ENCODE results near the gene BBS5.
"Not testable (repeated sequence)": the region's sequence is repeated elsewhere in the genome, so short reads cannot be mapped to it uniquely, and the experiment has no call there.

BBS5 gene

DNA sequence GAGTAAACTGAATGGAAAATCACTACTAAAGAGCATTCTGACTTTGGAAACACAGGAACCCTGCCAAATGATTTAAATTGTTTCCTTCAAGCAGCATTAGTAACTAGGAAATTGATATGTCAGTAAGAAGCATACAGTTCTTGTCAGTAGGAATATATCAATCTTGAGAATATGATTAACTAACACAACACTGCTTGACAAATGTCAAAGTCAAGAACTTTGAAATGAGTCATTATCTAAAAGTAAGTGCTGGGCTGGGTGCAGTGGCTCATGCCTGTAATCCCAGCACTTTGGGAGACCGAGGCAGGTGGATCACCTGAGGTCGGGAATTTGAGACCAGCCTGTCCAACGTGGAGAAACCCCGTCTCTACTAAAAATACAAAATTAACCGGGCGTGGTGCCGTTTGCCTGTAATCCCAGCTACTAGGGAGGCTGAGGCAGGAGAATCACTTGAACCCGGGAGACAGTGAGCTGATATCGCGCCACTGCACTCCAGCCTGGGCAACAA, 37.2 kb downstream of the BBS5 start:
- H3K9me3 ChIP-seq (ENCODE audit: control insufficient read depth, insufficient read depth, low read depth, low read length); H3K4me3 ChIP-seq (ENCODE audit: low read depth, low read length); H3K27ac ChIP-seq (ENCODE audit: extremely low read depth, low read depth, low read length); H3K36me3 ChIP-seq (ENCODE audit: control insufficient read depth in 2 of 2, insufficient read depth in 1 of 2, low read length in 2 of 2); POLR2A ChIA-PET: not testable (repeated sequence)
- peaks cover 11% of the 10 kb centered on the region; the same call in 1 of the 2 replicates for H3K4me1 ChIP-seq (ENCODE audit: control insufficient read depth, insufficient read depth, low read length)
- CTCF ChIA-PET, result interaction anchor here (5.2 kb wide), 1 partner anchor 12 kb away, joined by 28 read pairs; no protein-coding TSS in a partner anchor

DNA sequence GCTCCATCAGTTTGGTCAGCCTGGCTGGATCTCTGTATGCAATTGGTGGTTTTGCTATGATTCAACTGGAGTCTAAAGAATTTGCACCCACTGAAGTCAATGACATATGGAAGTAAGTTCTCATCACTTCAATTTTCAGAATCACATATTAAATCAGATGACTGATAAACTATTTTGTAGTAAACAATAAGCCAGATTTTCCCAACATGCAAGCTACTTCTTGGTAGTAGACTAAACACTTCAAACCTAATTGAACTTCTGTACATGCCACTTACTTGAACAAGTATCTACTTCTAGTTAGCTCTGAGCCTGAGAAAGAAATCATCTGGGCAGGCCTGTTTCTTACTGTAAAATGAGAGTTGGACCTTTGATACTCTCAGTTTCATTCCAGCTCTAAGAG, 41.6 kb downstream of the BBS5 start:
- Histone ChIP-seq H3K4me1 (ENCODE audit: control insufficient read depth, insufficient read depth, low read length) (no peaks in the 10 kb centered on the region), H3K9me3 (ENCODE audit: control insufficient read depth, insufficient read depth, low read depth, low read length) (no peaks in the 10 kb centered on the region), H3K36me3 (ENCODE audit: control insufficient read depth in 2 of 2, insufficient read depth in 1 of 2, low read length in 2 of 2) (no peaks in the 10 kb centered on the region; a peak in 1 of 3 replicates), H3K27ac (ENCODE audit: extremely low read depth, low read depth, low read length) (no peak overlapping the region), H3K4me3 (ENCODE audit: low read depth, low read length) (no peak overlapping the region)
- POLR2A ChIA-PET, result no interaction called here
- CTCF ChIA-PET, result interaction anchor here (0.6 to 1.3 kb wide), 3 partner anchors 41 to 259 kb away, joined by 3 to 5 read pairs (median 4); no protein-coding TSS in a partner anchor
- no peak for TF ChIP-seq KLF9 (tag by site-specific recombination; IDR thresholded peaks at IDR 0.05; ENCODE audit: low read depth)
- TF ChIP-seq, protein P1, sequence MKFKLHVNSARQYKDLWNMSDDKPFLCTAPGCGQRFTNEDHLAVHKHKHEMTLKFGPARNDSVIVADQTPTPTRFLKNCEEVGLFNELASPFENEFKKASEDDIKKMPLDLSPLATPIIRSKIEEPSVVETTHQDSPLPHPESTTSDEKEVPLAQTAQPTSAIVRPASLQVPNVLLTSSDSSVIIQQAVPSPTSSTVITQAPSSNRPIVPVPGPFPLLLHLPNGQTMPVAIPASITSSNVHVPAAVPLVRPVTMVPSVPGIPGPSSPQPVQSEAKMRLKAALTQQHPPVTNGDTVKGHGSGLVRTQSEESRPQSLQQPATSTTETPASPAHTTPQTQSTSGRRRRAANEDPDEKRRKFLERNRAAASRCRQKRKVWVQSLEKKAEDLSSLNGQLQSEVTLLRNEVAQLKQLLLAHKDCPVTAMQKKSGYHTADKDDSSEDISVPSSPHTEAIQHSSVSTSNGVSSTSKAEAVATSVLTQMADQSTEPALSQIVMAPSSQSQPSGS (tag by site-specific recombination; IDR thresholded peaks at IDR 0.05; ENCODE audit: low read depth), result no peak
- no peak for TF ChIP-seq MZF1 (tag by site-specific recombination; IDR thresholded peaks at IDR 0.05; ENCODE audit: borderline replicate concordance)
- no peak for TF ChIP-seq ZNF146 (tag by site-specific recombination; IDR thresholded peaks at IDR 0.05)
- no peak for TF ChIP-seq ZNF19 (tag by site-specific recombination; IDR thresholded peaks at IDR 0.05; ENCODE audit: low read depth)
- TF ChIP-seq ZNF37A (tag by site-specific recombination; IDR thresholded peaks at IDR 0.05), result no peak
- TF ChIP-seq, protein P2, sequence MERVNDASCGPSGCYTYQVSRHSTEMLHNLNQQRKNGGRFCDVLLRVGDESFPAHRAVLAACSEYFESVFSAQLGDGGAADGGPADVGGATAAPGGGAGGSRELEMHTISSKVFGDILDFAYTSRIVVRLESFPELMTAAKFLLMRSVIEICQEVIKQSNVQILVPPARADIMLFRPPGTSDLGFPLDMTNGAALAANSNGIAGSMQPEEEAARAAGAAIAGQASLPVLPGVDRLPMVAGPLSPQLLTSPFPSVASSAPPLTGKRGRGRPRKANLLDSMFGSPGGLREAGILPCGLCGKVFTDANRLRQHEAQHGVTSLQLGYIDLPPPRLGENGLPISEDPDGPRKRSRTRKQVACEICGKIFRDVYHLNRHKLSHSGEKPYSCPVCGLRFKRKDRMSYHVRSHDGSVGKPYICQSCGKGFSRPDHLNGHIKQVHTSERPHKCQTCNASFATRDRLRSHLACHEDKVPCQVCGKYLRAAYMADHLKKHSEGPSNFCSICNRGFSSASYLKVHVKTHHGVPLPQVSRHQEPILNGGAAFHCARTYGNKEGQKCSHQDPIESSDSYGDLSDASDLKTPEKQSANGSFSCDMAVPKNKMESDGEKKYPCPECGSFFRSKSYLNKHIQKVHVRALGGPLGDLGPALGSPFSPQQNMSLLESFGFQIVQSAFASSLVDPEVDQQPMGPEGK (tag by site-specific recombination; IDR thresholded peaks at IDR 0.05), result no peak

DNA sequence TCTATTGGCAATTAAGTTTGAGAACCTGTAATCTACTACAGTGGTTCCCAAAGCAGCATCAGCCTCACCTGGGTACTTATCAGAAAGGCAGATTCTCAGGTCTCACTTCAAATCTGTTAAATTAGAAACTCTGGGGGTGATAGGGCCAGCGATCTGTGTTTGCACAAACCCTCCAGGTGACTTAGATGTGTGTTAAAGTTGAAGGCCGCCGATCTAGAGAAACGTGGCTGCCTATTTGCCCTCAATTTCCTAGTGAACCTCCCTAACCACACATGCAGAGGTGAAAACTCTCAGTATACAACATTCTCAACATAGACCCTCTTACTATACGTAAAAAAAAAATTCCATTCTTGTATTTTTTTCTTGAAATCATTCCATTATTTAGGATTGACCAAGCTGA, 44.4 kb downstream of the BBS5 start:
- ChIA-PET POLR2A (no interaction called here), CTCF (interaction anchor here (0.6 to 0.7 kb wide), 3 partner anchors 68 to 628 kb away, joined by 3 read pairs; no protein-coding TSS in a partner anchor)
- H3K36me3 ChIP-seq (ENCODE audit: control insufficient read depth in 2 of 2, insufficient read depth in 1 of 2, low read length in 2 of 2), result peaks cover 0 to 13% of the 10 kb centered on the region in 2 experiments; a peak in 2 of 3 replicates
- no peak overlapping the region for H3K4me3 ChIP-seq (ENCODE audit: low read depth, low read length)
- H3K9me3 ChIP-seq (ENCODE audit: control insufficient read depth, insufficient read depth, low read depth, low read length), result no peaks in the 10 kb centered on the region
- TF ChIP-seq, protein P3, sequence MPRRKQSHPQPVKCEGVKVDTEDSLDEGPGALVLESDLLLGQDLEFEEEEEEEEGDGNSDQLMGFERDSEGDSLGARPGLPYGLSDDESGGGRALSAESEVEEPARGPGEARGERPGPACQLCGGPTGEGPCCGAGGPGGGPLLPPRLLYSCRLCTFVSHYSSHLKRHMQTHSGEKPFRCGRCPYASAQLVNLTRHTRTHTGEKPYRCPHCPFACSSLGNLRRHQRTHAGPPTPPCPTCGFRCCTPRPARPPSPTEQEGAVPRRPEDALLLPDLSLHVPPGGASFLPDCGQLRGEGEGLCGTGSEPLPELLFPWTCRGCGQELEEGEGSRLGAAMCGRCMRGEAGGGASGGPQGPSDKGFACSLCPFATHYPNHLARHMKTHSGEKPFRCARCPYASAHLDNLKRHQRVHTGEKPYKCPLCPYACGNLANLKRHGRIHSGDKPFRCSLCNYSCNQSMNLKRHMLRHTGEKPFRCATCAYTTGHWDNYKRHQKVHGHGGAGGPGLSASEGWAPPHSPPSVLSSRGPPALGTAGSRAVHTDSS (tag by site-specific recombination; IDR thresholded peaks at IDR 0.05), result no peak
- TF ChIP-seq ZBTB1 (tag by site-specific recombination; IDR thresholded peaks at IDR 0.05) (no peak), ZNF623 (tag by site-specific recombination; IDR thresholded peaks at IDR 0.05) (no peak), ZNF354C (tag by site-specific recombination; IDR thresholded peaks at IDR 0.05; ENCODE audit: borderline replicate concordance, low read depth) (no peak), ZNF138 (tag by site-specific recombination; IDR thresholded peaks at IDR 0.05; ENCODE audit: borderline replicate concordance) (no peak), ZNF596 (tag by site-specific recombination; IDR thresholded peaks at IDR 0.05) (no peak), ZNF792 (tag by site-specific recombination; IDR thresholded peaks at IDR 0.05) (no peak), ZNF664 (tag by site-specific recombination; IDR thresholded peaks at IDR 0.05) (no peak)
- TF ChIP-seq, protein P4, sequence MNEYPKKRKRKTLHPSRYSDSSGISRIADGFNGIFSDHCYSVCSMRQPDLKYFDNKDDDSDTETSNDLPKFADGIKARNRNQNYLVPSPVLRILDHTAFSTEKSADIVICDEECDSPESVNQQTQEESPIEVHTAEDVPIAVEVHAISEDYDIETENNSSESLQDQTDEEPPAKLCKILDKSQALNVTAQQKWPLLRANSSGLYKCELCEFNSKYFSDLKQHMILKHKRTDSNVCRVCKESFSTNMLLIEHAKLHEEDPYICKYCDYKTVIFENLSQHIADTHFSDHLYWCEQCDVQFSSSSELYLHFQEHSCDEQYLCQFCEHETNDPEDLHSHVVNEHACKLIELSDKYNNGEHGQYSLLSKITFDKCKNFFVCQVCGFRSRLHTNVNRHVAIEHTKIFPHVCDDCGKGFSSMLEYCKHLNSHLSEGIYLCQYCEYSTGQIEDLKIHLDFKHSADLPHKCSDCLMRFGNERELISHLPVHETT (tag by site-specific recombination; IDR thresholded peaks at IDR 0.05), result no peak
- TF ChIP-seq, protein P5, sequence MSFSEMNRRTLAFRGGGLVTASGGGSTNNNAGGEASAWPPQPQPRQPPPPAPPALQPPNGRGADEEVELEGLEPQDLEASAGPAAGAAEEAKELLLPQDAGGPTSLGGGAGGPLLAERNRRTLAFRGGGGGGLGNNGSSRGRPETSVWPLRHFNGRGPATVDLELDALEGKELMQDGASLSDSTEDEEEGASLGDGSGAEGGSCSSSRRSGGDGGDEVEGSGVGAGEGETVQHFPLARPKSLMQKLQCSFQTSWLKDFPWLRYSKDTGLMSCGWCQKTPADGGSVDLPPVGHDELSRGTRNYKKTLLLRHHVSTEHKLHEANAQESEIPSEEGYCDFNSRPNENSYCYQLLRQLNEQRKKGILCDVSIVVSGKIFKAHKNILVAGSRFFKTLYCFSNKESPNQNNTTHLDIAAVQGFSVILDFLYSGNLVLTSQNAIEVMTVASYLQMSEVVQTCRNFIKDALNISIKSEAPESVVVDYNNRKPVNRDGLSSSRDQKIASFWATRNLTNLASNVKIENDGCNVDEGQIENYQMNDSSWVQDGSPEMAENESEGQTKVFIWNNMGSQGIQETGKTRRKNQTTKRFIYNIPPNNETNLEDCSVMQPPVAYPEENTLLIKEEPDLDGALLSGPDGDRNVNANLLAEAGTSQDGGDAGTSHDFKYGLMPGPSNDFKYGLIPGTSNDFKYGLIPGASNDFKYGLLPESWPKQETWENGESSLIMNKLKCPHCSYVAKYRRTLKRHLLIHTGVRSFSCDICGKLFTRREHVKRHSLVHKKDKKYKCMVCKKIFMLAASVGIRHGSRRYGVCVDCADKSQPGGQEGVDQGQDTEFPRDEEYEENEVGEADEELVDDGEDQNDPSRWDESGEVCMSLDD (tag by site-specific recombination; IDR thresholded peaks at IDR 0.05), result no peak
- TF ChIP-seq, protein P6, sequence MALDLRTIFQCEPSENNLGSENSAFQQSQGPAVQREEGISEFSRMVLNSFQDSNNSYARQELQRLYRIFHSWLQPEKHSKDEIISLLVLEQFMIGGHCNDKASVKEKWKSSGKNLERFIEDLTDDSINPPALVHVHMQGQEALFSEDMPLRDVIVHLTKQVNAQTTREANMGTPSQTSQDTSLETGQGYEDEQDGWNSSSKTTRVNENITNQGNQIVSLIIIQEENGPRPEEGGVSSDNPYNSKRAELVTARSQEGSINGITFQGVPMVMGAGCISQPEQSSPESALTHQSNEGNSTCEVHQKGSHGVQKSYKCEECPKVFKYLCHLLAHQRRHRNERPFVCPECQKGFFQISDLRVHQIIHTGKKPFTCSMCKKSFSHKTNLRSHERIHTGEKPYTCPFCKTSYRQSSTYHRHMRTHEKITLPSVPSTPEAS (tag by site-specific recombination; IDR thresholded peaks at IDR 0.05), result no peak
- no peaks in the 10 kb centered on the region for H3K4me1 ChIP-seq (ENCODE audit: control insufficient read depth, insufficient read depth, low read length)
- no peak overlapping the region for H3K27ac ChIP-seq (ENCODE audit: extremely low read depth, low read depth, low read length)
